ENCODE results near the gene FOXP1.

DNA sequence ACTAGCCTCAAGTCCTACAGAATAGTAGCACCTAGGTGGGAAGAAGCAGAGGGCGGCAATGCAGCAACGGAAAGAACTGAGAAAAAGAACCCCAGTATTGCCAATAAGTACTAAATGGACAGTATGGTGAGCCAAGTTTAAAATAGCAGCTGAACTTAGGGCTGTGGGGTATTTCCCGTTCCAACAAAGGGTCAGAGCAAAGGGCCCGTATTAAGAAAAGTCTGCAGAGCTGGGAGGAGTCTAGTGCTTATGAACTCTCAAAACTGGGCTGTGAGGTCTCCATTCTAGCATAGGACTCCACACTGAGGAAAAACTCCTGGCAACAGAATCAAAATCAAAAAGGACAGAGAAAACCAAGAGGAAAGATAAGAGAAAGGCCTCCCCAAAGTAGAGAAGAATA lies 250.7 kb downstream of the FOXP1 start:
- TF ChIP-seq, protein P1, sequence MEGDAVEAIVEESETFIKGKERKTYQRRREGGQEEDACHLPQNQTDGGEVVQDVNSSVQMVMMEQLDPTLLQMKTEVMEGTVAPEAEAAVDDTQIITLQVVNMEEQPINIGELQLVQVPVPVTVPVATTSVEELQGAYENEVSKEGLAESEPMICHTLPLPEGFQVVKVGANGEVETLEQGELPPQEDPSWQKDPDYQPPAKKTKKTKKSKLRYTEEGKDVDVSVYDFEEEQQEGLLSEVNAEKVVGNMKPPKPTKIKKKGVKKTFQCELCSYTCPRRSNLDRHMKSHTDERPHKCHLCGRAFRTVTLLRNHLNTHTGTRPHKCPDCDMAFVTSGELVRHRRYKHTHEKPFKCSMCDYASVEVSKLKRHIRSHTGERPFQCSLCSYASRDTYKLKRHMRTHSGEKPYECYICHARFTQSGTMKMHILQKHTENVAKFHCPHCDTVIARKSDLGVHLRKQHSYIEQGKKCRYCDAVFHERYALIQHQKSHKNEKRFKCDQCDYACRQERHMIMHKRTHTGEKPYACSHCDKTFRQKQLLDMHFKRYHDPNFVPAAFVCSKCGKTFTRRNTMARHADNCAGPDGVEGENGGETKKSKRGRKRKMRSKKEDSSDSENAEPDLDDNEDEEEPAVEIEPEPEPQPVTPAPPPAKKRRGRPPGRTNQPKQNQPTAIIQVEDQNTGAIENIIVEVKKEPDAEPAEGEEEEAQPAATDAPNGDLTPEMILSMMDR (IDR thresholded peaks at IDR 0.05; ENCODE audit: control extremely low read depth in 1 of 3, insufficient read depth in 1 of 3, low read depth in 1 of 3, low read length in 3 of 3), result no peak
- TF ChIP-seq NRF1 (IDR thresholded peaks at IDR 0.05; ENCODE audit: low read depth, low read length) (no peak), BACH1 (IDR thresholded peaks at IDR 0.05; ENCODE audit: low read length) (no peak), CHD1 (IDR thresholded peaks at IDR 0.05; ENCODE audit: low read depth, low read length) (no peak), EZH2 (IDR thresholded peaks at IDR 0.05; ENCODE audit: low read depth, low read length, severe bottlenecking) (no peak), POLR2A (IDR thresholded peaks at IDR 0.05; ENCODE audit: control extremely low read depth in 1 of 2, low read depth in 2 of 2, low read length in 2 of 2) (no peak)

Data from H1 (cell line).